HG02588 (cell line): ENCODE measurements around the gene BCR.

Experiments used
- ATAC-seq: cut with Tn5 transposase; IDR thresholded peaks from one replicate; pipeline ENCODE4 v1.9.1; 2021; ENCODE audit warnings: mild to moderate bottlenecking, moderate library complexity; ENCODE audit not compliant: unreplicated experiment

The BCR gene

GRCh38 chr22:23258826-23259170, 78.5 kb downstream of the BCR start:
- ATAC-seq, result no peak

- no peak for ATAC-seq
Observed at GRCh38 chr22:23259916-23260644, 79.8 kb downstream of the BCR start.

GRCh38 chr22:23260645-23261581, 80.6 kb downstream of the BCR start:
- ATAC-seq, result no peak

- no peak for ATAC-seq
Observed at GRCh38 chr22:23261900-23262450, 81.7 kb downstream of the BCR start.

- no peak for ATAC-seq
Observed at GRCh38 chr22:23262518-23263332, 82.4 kb downstream of the BCR start.

GRCh38 chr22:23263651-23264555, 83.6 kb downstream of the BCR start:
- no peak for ATAC-seq

- ATAC-seq, result no peak
Observed at GRCh38 chr22:23264610-23265367, 84.5 kb downstream of the BCR start.

GRCh38 chr22:23265368-23265700, 85.0 kb downstream of the BCR start:
- ATAC-seq, result no peak

- no peak for ATAC-seq
Observed at GRCh38 chr22:23266780-23267179, 86.5 kb downstream of the BCR start.

GRCh38 chr22:23267226-23268043, 87.1 kb downstream of the BCR start:
- ATAC-seq, result no peak

GRCh38 chr22:23268139-23268712, 87.9 kb downstream of the BCR start:
- ATAC-seq, result no peak

- no peak for ATAC-seq
Observed at GRCh38 chr22:23268877-23269276, 88.6 kb downstream of the BCR start.

GRCh38 chr22:23269441-23270211, 89.3 kb downstream of the BCR start:
- no peak for ATAC-seq

- ATAC-seq, result no peak
Observed at GRCh38 chr22:23270212-23270733, 90.0 kb downstream of the BCR start.

- no peak for ATAC-seq
Observed at GRCh38 chr22:23270798-23271596, 90.7 kb downstream of the BCR start.

- ATAC-seq, result no peak
Observed at GRCh38 chr22:23271597-23271908, 91.2 kb downstream of the BCR start.

- no peak for ATAC-seq
Observed at GRCh38 chr22:23272371-23272770, 92.1 kb downstream of the BCR start.
